ENCODE measurements around the gene NCKAP5.

GRCh38 chr2:133371286-133371685 is 197.0 kb downstream of the NCKAP5 start:
- TF ChIP-seq SP1 (IDR thresholded peaks at IDR 0.05), result no peak
- TF ChIP-seq L3MBTL2 (conservative IDR thresholded peaks at IDR 0.05), result no peak
- TF ChIP-seq TARDBP (IDR thresholded peaks at IDR 0.05), result no peak
- TF ChIP-seq FOXK2 (IDR thresholded peaks at IDR 0.05), result no peak
- no peak for TF ChIP-seq NFRKB (IDR thresholded peaks at IDR 0.05)
- TF ChIP-seq PKNOX1 (IDR thresholded peaks at IDR 0.05), result no peak
- TF ChIP-seq HDGF (IDR thresholded peaks at IDR 0.05; ENCODE audit: borderline replicate concordance), result no peak
- no peak for TF ChIP-seq BHLHE40 (IDR thresholded peaks at IDR 0.05; ENCODE audit: borderline replicate concordance)

Measured in HEK293T (cell line).